ENCODE data around the gene UBE2N.
A peak's percentile ranks its signal among the peaks of the same experiment; 100 is the strongest.

UBE2N gene

GRCh38 chr12:93441081-93441616 lies 598 bp downstream of the UBE2N start:
- peaks cover 5% of the 10 kb centered on the region; the same call in 1 of the 2 replicates for H3F3A ChIP-seq (ENCODE audit: insufficient read depth)
- no peaks in the 10 kb centered on the region for H3K9me2 ChIP-seq (replicated peaks; ENCODE audit: insufficient read depth, low read length)
- H3K36me3 ChIP-seq (ENCODE audit: low read length), result no peaks in the 10 kb centered on the region
- H3K27ac ChIP-seq (ENCODE audit: low read depth, low read length), result peak overlapping the region; percentile 71
- H3K9me3 ChIP-seq (ENCODE audit: insufficient read depth, low read length), result no peaks in the 10 kb centered on the region
- TF ChIP-seq EZH2phosphoT487 (conservative IDR thresholded peaks at IDR 0.05; ENCODE audit: low read length), result no peak
- TF ChIP-seq CTCF (IDR thresholded peaks at IDR 0.05; ENCODE audit: insufficient read depth, low read length, poor library complexity, severe bottlenecking), result no peak
- peaks cover 56% of the 10 kb centered on the region for H3K79me2 ChIP-seq (ENCODE audit: insufficient read depth, low read length)
- H4K20me1 ChIP-seq (ENCODE audit: low read depth, low read length), result peaks cover 41% of the 10 kb centered on the region
- H3K4me3 ChIP-seq (ENCODE audit: insufficient read depth, low read length, poor library complexity, severe bottlenecking), result peak overlapping the region; percentile 77
- peak overlapping the region; percentile 70 for H2AFZ ChIP-seq (ENCODE audit: low read depth, low read length, severe bottlenecking)
- H3K27me3 ChIP-seq (ENCODE audit: low read length), result no peaks in the 10 kb centered on the region
- H3K9ac ChIP-seq (ENCODE audit: low read length), result peak overlapping the region; percentile 98
- peak overlapping the region; percentile 78 for H3K4me2 ChIP-seq (ENCODE audit: low read depth, low read length, poor library complexity, severe bottlenecking)

GRCh38 chr12:93440043-93440835 lies 1.5 kb downstream of the UBE2N start:
- Histone ChIP-seq H3F3A (ENCODE audit: insufficient read depth) (peaks cover 9% of the 10 kb centered on the region; the same call in 1 of the 2 replicates), H4K20me1 (ENCODE audit: low read depth, low read length) (peaks cover 48% of the 10 kb centered on the region), H3K9me2 (replicated peaks; ENCODE audit: insufficient read depth, low read length) (no peaks in the 10 kb centered on the region), H3K36me3 (ENCODE audit: low read length) (no peaks in the 10 kb centered on the region), H3K9me3 (ENCODE audit: insufficient read depth, low read length) (no peaks in the 10 kb centered on the region), H3K27ac (ENCODE audit: low read depth, low read length) (no peak overlapping the region; the same call in 1 of the 2 replicates), H2AFZ (ENCODE audit: low read depth, low read length, severe bottlenecking) (no peak overlapping the region), H3K9ac (ENCODE audit: low read length) (peak overlapping the region; percentile 98), H3K4me3 (ENCODE audit: insufficient read depth, low read length, poor library complexity, severe bottlenecking) (peak overlapping the region; percentile 77), H3K27me3 (ENCODE audit: low read length) (no peaks in the 10 kb centered on the region), H3K4me2 (ENCODE audit: low read depth, low read length, poor library complexity, severe bottlenecking) (peak overlapping the region; percentile 78), H3K79me2 (ENCODE audit: insufficient read depth, low read length) (peaks cover 65% of the 10 kb centered on the region)
- TF ChIP-seq CTCF (IDR thresholded peaks at IDR 0.05; ENCODE audit: insufficient read depth, low read length, poor library complexity, severe bottlenecking), result no peak
- no peak for TF ChIP-seq EZH2phosphoT487 (conservative IDR thresholded peaks at IDR 0.05; ENCODE audit: low read length)

GRCh38 chr12:93438266-93439050 lies 3.3 kb downstream of the UBE2N start:
- H3K4me3 ChIP-seq (ENCODE audit: insufficient read depth, low read length, poor library complexity, severe bottlenecking), result no peak overlapping the region

More at GRCh38 chr12:93438266-93439050, 3.3 kb downstream of the UBE2N start:
- Histone ChIP-seq H3K9me2 (replicated peaks; ENCODE audit: insufficient read depth, low read length) (no peaks in the 10 kb centered on the region), H3K79me2 (ENCODE audit: insufficient read depth, low read length) (peaks cover 83% of the 10 kb centered on the region), H3K9ac (ENCODE audit: low read length) (peak overlapping the region; percentile 98; the same call in 1 of the 2 replicates), H3K27ac (ENCODE audit: low read depth, low read length) (peak overlapping the region; percentile 4; the same call in 1 of the 2 replicates), H3F3A (ENCODE audit: insufficient read depth) (peaks cover 9% of the 10 kb centered on the region; the same call in 1 of the 2 replicates), H3K36me3 (ENCODE audit: low read length) (no peaks in the 10 kb centered on the region), H3K27me3 (ENCODE audit: low read length) (no peaks in the 10 kb centered on the region), H3K9me3 (ENCODE audit: insufficient read depth, low read length) (no peaks in the 10 kb centered on the region), H3K4me2 (ENCODE audit: low read depth, low read length, poor library complexity, severe bottlenecking) (peak overlapping the region; percentile 78), H4K20me1 (ENCODE audit: low read depth, low read length) (peaks cover 57% of the 10 kb centered on the region), H2AFZ (ENCODE audit: low read depth, low read length, severe bottlenecking) (no peak overlapping the region)
- no peak for TF ChIP-seq CTCF (IDR thresholded peaks at IDR 0.05; ENCODE audit: insufficient read depth, low read length, poor library complexity, severe bottlenecking)
- TF ChIP-seq EZH2phosphoT487 (conservative IDR thresholded peaks at IDR 0.05; ENCODE audit: low read length), result no peak
